ENCODE data around the gene FAM184B.

- TF ChIP-seq POLR2A (IDR thresholded peaks at IDR 0.05; ENCODE audit: borderline replicate concordance, extremely low read depth, insufficient read depth, insufficient read length) (no peak), CTCF (IDR thresholded peaks at IDR 0.05 in 2 of 3, conservative IDR thresholded peaks at IDR 0.05 in 1 of 3; ENCODE audit: borderline replicate concordance in 1 of 3, insufficient read depth in 1 of 3, low read depth in 2 of 3, low read length in 2 of 3) (no peak), ZNF274 (IDR thresholded peaks at IDR 0.05; ENCODE audit: low read depth, low read length) (no peak), CEBPB (IDR thresholded peaks at IDR 0.05; ENCODE audit: low read depth) (no peak), JUND (IDR thresholded peaks at IDR 0.05) (peak; percentile 11; the same call in 1 of the 2 replicates), TCF7L2 (IDR thresholded peaks at IDR 0.05; ENCODE audit: borderline replicate concordance, extremely low read depth, insufficient read depth, insufficient read length) (no peak), ELF1 (IDR thresholded peaks at IDR 0.05; ENCODE audit: borderline replicate concordance, low read depth) (no peak), ATF3 (IDR thresholded peaks at IDR 0.05) (no peak), EZH2phosphoT487 (IDR thresholded peaks at IDR 0.05; ENCODE audit: borderline replicate concordance) (no peak)
- TF ChIP-seq, protein P1, sequence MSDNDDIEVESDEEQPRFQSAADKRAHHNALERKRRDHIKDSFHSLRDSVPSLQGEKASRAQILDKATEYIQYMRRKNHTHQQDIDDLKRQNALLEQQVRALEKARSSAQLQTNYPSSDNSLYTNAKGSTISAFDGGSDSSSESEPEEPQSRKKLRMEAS (IDR thresholded peaks at IDR 0.05): no peak
- TF ChIP-seq, protein P2, sequence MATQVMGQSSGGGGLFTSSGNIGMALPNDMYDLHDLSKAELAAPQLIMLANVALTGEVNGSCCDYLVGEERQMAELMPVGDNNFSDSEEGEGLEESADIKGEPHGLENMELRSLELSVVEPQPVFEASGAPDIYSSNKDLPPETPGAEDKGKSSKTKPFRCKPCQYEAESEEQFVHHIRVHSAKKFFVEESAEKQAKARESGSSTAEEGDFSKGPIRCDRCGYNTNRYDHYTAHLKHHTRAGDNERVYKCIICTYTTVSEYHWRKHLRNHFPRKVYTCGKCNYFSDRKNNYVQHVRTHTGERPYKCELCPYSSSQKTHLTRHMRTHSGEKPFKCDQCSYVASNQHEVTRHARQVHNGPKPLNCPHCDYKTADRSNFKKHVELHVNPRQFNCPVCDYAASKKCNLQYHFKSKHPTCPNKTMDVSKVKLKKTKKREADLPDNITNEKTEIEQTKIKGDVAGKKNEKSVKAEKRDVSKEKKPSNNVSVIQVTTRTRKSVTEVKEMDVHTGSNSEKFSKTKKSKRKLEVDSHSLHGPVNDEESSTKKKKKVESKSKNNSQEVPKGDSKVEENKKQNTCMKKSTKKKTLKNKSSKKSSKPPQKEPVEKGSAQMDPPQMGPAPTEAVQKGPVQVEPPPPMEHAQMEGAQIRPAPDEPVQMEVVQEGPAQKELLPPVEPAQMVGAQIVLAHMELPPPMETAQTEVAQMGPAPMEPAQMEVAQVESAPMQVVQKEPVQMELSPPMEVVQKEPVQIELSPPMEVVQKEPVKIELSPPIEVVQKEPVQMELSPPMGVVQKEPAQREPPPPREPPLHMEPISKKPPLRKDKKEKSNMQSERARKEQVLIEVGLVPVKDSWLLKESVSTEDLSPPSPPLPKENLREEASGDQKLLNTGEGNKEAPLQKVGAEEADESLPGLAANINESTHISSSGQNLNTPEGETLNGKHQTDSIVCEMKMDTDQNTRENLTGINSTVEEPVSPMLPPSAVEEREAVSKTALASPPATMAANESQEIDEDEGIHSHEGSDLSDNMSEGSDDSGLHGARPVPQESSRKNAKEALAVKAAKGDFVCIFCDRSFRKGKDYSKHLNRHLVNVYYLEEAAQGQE (IDR thresholded peaks at IDR 0.05; ENCODE audit: low read depth): no peak
Observed at GRCh38 chr4:17662694-17663093, 118.7 kb downstream of the FAM184B start.

All from HCT116 (cell line).